ENCODE measurements around the gene TRIM75.
"Not testable (repeated sequence)": the region's sequence is repeated elsewhere in the genome, so short reads cannot be mapped to it uniquely, and the experiment has no call there.

TRIM75 gene

DNA sequence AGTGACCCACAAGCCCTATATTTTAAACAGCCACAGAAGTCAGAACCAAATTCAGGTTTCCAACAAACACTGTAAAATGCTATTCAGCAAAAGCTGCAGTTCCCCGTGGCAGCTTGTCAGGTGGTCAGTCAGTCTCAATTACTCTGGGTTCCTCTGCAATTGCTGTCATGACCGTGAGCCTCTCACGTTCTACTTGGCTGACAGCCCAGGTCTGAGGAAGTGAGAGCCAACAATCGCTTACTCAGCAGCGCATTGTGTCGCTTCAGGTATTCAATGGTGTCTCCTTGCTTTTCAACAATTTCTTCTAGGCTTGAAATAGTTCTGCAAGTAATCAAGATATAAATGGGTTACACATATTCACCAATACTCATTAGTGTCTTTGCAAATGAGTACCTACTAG lies 25.8 kb downstream of the TRIM75 start:
- DNase-seq, result no peak

DNA sequence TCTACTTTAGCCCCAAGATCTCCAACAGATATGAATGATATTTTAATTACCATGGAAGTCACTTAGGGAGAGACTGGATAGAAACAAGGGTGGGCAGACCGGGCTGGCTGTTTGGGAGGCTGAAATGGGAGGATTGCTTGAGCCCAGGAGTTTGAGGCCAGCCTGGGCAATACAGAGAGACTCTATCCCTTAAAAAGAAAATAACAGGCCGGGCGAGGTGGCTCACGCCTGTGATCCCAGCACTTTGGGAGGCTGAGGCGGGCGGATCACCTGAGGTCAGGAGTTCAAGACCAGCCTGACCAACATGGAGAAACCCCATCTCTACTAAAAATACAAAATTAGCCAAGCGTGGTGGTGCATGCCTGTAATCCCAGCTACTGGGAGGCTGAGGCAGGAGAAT lies 31.1 kb downstream of the TRIM75 start:
- not testable (repeated sequence) for DNase-seq

DNA sequence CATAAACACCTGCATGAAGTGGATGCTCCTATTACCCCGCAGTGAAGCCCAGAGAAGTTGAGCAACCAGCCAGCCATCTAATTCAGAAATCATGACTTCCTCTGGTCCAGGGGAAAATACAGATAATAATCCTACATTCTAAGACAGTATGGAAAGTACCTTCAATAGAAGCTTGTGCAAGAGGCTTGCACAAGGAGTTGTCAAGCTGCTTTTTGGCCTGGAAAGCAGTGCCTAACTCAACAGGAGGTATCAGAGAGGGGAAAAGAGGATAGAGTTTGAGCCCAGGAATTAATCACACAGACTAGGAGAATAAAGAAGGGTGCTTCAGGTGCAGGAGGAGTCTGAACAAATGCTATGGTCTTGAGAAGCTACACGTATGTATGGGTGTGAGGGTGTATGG lies 32.3 kb downstream of the TRIM75 start:
- DNase-seq, result no peak

DNA sequence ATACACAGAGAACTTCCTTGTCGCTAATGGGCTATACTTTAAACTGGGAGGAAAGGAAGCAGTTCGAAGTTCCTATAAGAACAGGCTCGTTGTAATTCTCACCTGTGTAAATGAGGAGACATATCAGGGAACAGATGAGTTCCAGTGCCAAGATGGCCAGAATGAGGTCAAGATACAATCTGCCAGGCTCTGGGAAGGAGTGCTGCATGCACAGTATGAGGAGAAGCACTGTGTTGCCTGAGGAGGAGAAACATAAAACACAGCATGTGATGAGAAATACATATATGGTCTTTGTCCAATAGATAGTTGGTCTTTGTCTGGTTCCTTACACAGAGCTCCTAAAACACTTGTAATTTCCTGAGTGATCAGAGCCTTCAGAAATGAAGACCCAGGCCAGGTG lies 34.7 kb downstream of the TRIM75 start:
- DNase-seq, result no peak

DNA sequence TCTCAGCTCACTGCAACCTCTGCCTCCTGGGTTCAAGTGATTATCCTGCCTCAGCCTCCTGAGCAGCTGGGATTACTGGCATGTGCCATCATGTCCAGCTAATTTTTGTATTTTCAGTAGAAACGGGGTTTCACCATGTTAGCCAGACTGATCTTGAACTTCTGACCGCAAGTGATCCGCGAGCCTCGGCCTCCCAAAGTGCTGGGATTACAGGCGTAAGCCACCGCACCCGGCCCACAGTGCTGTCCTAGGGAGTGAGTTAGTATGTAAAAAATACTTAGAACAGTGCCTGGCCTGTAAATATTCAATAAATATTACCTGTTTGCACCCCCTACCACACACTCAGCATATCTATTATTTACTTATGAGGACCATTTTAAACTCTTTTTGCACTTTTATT lies 38.5 kb downstream of the TRIM75 start:
- DNase-seq, result not testable (repeated sequence)

DNA sequence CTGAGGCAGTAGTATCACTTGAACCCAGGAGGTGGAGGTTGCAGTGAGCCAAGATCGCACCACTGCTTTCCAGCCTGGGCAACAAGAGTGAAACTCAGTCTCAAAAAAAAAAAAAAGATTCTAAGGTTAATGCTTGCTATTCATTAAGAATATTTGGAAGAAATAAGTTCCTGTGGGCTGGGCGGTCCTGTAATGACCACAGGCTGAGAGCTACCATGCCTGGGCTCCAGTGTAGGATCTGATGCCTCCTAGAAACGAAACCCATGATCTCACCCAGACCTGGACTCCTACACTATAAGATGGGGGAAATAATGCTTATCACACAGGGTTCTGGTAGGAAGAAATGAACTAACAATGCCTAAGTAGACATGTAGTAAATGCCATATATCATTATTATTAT lies 41.2 kb downstream of the TRIM75 start:
- DNase-seq, result no peak

DNA sequence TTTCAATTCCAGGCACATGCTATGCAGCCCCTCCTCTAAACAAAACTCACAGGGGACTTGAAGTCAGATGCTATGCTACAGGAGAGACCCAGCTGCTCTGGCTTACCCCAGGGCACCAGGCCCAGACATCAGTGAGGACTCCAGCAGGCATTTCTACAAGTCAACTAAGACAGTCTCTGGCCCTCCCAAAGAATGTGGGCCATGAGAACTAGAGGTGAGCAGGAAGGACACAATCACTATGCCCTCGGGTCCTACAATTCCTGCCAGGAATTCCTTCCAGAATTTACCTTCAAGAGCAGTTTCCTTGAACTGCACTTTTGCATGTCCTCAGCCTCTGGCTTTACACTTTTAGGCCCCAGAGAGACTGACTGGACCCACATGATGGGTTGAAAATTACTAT lies 41.6 kb downstream of the TRIM75 start:
- DNase-seq, result no peak

DNA sequence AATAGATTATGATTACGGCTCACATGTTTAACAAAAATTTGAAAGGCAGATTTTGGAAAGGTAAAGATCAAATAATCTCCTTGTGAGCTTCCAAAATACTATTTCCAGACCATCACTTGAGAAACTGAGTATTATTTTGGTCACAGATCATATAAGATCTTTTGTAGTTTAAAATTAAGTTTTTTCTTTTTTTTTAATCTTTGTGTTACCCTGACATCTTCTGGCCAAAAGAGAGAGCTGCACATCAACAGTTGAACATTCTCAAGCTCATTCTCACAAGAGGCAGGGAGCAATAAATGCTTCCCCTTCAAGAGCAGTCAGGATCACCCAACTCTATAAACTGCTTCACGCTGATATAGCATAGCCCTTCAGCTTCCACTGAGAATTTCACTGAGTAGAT lies 43.1 kb downstream of the TRIM75 start:
- no peak for DNase-seq

DNA sequence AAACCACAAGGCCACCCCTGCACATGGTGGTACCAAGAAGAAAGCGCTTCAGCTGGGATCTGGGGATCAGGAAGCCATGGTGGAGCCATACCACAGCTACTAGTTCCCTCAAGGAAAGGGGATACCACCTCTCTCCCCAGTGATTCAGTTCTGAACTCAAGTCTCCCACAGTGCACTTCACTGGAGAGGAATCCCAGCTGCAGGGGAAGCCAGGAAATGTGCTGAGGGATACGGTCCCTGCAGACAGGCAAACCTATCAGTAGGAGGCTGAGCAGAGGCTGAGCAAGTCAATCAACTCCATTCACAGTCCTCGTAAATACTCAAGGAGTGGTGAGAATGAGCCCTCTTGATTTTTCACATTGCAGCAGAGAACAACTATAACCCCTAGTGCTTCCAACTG lies 48.0 kb downstream of the TRIM75 start:
- DNase-seq, result no peak

DNA sequence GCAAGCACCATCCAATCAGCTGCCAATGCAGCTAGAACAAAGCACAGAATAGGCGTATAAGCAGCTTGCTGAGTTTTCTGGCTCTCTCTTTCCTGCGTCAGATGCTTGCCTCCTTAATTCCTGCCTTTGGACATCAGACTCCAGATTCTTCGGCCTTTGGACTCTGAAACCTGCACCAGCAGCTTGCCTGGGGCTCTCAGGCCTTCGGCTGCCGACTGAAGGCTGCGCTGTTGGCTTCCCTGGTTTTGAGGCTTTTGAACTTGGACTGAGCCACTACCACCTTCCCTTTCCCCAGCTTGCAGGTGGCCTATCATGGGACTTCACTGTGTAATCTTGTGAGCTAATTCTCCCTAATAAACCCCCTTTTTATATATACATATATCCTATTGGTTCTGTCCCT lies 52.9 kb downstream of the TRIM75 start:
- DNase-seq, result no peak

Data from activated CD4-positive, alpha-beta T cell treated with anti-CD3 and anti-CD28 coated beads, Interleukin-2, Interleukin-6, amounts not matched to agents 100 ng/mL and 50 ng/mL, durations not matched to agents 16 hours and 8 hours (primary cell).